HPDE6-E6E7 (cell line): Measurements from ENCODE around the gene TMEM125.
A peak's percentile ranks its signal among the peaks of the same experiment; 100 is the strongest.

Experiments
- DNase-seq: peaks from one replicate; pipeline ENCODE4 v3.0.0; 2011; ENCODE audit warnings: missing footprints; ENCODE audit errors: extremely low spot score

The TMEM125 gene

DNA sequence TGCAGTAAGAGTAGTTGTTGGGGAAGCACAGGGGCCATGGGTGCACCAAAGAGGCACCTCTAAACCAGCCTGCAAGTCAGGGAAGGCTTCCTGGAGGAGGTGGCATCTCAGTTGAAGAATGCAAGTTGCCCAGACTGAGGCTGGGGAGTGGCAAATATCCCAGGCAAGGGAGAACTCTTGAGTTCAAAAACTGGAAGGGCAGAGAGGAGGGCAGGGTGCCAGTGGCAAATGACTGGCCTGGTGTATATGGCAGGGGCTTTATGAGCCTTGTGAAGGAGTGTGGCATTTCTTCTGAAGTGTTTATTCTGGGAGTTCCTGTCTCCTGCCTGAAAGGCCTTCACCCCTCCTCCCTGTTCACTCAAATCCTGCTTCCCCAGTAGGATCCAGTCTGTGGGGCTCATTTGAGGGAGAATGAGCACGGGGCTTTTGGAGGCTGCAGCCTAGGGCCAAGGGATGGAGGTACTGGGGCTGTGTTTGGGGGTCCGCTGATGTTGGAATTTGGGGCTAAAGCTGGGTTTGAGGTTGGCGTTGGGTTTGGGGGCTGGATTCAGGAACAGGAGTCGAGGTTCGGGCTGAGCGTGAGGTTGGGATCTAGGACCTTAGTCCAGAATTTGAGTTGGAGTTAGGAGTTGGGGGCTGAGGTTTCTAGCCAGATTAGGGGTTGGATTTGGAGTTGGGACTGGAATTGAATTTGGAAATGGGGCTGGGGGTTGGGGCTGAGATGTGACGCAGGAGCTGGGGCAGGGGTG lies at the start of gene TMEM125:
TSS of gene TMEM125 (plus strand) at position 357 of the 749 bp plus-strand sequence. CDS start 2,740 bp downstream, outside the sequence.
- no peak for DNase-seq

DNA sequence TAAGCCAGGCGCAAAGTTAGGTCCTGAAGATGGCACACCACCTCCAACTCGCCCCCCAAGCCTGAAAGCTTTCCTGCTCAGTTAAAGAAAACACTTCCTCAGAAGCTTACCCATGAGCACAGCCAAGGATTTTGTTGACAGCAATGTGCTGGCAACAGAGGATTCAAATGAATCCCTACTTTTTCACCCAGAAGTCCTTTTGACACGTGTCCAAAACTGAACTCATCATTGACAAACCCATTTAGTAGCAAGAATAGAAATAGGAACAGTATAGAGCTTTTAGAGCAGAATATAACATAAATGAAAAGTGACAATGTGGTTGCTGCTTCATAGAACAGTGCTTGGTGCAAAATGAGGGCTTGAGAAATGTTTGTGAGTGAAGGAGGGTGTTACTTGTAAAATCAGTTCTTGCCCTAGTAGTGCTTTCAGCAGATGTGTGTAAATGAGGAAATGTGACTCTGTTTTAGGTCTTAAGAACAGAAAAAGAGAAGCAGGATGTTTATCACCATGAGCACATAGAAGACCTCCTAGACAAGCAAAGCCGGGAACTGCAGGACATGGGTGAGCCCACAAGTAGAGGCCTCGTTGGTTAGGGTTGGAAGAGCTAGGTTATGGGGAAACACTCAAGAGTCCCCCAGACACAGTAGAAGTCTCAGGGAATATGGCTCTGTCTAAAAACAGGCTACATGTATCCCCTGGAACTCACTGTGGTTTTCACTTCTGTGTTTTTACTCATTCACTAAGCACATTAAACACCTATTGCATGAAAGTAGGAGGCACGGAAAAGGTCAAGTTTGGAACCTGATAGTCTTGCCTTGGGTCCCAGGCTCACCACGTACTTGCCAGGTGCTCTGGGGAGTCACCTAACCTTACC lies 48.6 kb upstream of the TMEM125 start:
- DNase-seq = no peak

DNA sequence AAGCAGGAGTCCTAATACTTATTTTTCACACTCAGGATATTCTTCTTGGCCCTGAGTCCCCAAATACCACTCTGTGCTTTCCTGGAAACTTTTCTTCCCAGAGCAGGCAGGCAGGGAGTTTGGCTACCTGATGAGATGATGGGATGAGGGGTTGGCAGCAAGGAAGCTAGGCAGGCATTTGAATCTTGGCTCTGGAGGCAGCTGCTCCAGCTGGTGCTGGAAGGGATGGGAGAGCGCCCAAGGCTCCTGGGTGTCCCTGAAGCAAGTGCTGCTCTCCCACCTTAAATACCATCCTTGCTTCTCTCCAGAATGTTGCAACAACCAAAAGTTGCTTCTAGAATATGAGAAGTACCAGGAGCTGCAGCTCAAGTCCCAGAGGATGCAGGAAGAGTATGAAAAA lies 48.0 kb upstream of the TMEM125 start:
- no peak for DNase-seq

DNA sequence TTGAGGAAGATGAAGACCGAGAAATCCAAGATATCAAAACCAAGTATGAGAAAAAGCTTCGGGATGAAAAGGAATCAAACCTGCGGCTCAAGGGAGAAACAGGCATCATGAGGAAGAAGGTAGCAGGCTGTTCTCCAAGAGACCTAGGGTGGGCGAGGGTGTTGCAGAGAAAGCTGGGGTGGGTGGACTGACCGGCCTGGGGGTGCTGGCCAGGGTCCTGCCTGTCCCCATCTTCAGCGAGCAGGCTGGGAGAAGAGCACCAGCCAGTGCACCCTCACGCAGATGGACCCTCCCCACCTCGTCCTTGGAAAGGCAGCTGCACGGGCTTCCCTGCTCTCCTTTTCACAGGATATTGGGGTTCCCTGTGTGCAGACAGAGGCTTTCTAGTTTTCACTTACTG lies 46.9 kb upstream of the TMEM125 start:
- no peak for DNase-seq

DNA sequence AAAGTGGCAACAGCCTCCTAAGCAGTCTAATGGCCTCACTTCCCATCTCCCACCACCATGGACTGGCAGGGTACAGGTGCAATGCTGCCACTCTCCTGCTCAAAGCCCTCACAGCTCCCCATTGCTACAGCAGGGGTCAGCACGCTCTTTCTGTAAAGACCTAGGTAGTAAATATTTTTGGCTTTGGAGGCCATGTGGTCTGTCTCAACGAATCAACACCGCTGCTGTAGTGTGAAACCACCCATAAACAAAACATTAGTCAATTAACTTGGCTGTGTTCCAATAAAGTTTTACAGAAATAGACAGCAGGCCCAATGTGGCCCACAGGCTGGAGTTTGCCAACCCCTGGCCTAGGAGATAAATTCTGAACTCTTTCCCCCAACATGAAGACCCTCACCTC lies 44.6 kb upstream of the TMEM125 start:
- no peak for DNase-seq

DNA sequence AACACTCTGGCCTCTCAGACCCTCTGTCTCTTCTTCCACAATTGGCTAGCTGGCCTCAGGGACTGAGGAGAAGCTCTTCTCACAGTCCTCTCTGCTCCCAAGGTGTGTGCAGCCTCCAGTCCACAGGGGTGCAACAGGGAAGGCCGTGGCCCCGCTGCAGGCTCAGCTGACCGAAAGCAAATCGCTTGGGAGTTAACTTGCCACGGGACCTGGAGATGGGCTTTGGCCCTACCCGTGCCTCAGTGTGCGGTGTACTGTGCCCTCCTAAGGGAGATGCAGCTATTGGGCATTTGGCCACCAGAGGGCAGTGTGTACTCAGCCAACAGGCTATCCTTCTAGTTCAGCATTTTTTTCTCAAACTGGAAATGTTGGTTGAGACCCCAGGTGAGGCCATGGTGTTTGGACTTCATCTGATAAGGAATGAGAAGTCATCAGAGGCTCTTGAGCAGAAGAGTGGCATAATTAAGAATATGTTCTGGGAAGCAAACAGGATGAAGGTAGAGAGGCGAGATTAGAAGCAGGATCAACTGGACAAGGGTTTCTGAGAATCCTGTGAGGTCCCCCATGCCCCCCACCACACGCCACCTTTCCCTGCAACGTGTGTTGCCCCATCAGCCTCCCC lies 42.5 kb upstream of the TMEM125 start:
- peak; percentile 63 for DNase-seq

DNA sequence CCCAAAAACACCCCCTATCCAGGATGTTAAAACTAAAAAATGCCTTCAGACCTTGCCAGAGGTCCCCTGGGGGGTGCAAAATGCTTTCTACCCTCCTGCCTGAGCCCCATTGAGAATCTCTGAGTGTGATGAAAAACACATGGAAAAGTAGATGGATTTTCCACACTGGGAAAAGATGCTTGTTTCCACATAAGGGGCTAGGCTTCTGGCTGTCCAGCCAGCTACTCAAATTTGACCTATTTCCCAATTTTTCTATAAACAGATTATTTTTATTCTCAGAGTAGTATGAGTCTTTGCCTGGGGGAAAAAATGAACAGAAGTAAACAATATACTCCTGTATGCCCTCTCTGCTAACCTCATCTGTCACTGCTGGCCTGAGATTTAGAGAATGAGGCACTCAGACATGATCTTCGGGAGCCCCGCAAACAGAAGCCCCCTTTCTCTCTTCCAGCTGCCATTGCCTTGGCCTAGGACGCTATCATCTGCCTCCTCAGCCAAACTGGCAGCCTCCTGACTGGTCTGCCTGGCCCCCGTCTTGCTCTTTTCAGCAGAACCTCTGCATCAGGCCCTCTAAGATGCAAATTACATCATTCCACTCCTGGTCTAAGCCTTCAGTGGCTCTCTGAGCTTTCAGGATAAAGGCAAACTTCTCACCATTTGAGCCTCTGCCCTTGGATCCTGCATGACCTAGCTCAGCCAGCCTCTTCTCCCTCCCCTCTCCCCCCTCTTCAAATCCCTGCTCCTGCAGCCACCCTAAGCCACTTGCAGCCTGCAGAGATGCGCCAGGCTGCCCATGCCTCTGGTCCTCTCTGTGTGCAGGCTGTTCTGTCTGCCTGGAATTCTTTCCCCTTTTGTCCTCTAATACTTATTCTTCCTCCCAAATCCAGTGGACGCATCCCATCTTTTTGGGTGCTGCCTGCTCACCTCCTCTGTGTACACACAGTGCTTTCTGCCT lies 39.7 kb upstream of the TMEM125 start:
- no peak for DNase-seq

DNA sequence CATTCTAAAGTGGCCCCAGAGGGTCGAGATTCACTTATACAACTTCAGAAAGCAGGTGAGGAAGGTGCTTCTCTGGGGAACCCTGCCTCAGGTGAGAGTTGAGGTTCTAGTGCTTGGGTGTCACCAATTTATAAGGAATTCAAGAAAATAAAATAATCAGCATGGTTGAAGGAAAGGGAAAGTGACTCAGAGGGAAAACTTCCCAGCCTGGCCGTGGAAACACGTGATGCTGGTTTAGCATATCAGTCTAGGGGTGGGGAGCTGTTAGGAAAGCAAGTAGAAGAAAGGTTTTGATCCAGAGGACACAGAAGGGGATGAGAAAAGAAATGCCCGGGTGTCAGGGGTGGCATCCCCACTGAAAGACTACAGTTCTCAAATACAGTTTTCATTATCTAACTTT lies 37.7 kb upstream of the TMEM125 start:
- peak; percentile 37 for DNase-seq

DNA sequence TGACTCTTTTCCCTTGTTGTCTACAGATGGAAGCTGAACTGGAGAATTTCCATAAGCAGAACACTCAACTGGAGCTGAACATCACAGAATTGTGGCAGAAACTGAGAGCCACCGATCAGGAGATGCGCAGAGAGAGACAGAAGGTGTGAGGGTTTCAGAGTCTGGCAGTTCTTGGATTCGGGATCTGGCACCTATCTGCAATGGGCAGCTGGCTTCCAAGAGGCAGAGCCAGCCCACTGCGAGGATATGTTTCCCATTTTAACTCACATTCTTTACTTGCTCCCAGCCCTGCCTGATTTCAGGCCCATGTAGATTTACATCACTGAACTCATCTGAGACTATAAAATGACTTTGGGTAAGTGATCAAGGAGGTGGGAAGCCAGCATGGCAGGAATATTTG lies 37.3 kb upstream of the TMEM125 start:
- no peak for DNase-seq

DNA sequence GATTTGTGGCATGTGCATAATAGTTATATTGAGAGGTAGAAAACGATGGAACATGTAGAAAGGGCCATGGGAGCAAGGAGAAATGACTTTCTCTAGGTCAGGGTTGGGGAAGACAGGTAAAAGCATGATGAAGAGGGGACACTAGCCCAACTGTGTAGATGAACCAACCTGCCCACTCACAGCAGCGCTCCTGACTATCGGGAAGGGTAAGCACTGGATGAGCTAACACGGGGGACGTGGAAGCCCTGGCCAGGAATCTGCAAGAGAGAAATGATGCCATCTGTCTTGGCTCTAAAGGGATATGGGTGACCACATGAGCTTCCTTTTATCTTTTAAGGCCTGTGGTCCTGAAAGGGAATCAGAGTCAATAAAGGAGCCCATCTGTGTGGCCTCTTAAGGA lies 36.2 kb upstream of the TMEM125 start:
- DNase-seq = no peak

DNA sequence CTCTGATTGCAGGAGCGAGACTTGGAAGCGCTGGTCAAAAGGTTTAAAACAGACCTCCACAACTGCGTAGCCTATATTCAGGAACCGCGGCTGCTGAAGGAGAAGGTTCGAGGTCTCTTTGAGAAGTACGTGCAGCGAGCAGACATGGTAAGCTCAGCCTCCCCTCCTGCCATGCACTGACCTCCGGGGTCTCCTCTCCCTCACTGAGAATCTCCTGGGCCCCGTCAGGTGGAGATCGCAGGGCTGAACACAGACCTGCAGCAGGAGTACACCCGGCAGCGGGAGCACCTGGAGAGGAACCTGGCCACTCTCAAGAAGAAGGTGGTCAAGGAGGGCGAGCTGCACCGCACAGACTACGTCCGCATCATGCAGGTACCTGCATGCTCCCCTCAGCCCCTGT lies 35.5 kb upstream of the TMEM125 start:
- DNase-seq = no peak

DNA sequence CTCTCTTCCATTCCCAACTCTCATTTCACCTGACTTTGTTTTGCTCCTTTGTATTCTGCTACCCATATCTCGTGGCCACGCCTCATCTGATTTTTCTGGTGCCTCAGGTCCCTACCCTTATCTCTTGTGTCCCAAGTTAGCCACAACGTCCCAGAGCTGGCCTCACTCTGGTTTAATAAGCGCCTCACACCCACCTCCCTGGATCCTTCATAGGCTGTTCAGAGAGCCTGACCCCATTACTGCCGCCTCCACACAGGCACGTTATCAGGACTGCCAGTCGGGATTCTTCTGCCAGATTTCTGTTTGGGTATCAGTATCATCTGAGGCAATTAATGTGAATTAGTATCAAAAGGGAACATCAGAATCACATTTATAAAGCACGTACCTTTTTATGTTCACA lies 34.7 kb upstream of the TMEM125 start:
- no peak for DNase-seq

DNA sequence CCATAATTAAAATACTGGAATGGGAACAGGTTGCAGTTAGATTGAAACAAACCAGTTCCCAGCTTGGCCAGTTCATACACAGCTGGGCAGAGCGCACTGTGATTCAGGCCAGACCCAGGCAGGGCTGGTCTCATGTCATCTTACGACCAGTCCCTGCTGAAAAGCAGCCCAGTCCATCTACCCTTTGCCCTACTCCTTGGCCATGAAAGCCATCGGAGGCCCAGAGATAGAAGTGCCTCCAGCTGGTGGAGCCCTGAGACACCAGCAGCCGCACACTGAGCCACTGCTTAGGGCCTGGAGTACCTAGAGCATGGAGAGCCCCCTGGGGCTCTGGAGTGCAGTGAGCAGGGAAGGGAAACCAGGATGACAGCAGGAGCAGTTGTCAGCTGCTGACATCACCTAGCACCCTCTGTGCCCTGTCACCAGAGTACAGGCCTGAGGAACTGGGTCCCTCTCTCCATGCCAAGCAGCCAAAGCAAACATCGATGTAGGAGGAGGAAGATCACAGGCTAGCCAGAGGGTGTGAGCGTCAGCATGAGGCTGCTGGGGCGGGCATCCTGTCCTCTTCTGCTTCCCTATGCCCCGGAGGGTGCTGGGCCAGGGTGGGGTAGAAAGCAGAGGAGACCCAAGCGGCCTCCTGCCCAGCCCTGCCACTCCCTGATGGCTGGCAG lies 34.2 kb upstream of the TMEM125 start:
- DNase-seq = no peak

DNA sequence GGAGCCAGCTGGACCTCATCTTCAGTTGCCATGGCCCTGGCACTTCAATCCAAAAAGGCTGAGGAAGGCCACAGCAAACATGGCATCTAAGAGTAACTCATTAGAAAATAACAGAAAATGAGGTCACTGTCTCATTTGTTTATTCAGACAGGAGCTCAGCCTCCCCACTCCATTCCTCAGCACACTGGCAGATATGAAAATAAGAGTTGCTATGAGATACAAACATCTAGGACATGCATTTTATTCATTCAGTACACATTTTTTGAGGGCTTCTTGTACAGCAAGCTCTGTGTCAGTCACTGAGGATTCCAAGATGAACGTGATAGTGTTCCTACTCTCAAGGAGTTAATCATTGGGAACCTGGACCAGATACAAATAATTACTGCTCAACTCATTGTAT lies 32.7 kb upstream of the TMEM125 start:
- no peak for DNase-seq

DNA sequence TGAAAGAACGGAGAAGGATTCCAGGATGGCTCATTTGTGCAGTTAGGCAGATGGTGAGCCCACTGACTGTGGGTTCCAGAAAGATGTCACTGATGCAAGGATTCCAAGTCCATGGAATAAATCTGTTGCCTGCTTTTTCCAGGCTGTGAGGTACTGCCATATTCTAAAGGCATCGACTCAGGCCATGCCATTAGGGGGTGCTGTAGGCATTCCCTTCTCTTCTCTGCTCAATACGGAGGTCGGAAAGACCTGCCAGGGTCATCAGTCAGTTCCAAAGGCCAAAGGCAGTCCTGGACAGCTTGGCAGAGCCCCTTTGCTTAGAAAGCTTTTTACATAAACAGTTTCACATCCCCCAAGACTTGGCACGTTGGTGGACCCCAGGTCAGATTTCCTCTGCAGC lies 31.7 kb upstream of the TMEM125 start:
- DNase-seq = peak; percentile 63

DNA sequence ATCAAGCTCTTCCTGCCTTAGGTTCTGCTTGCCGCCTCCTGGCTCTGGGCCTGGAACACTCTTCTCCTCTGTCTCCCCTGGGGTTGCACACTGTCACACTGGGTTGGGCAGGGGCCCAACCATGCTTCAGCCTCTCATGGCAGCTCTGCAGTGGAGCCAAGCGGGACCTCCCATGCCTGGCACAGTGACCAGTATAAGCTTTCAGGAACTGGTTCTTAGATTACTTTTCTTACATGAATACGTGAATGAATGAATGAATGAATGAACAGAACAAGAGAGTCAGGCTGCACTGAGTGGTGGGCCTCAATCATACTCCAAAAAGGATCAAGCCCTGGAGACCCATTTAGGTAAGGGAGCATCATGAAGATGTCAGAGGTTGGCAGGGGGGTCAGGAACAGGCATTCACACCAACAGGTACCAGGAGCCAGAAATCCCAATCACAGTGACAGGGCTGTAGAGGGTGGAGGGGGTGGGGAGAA lies 30.8 kb upstream of the TMEM125 start:
- no peak for DNase-seq

DNA sequence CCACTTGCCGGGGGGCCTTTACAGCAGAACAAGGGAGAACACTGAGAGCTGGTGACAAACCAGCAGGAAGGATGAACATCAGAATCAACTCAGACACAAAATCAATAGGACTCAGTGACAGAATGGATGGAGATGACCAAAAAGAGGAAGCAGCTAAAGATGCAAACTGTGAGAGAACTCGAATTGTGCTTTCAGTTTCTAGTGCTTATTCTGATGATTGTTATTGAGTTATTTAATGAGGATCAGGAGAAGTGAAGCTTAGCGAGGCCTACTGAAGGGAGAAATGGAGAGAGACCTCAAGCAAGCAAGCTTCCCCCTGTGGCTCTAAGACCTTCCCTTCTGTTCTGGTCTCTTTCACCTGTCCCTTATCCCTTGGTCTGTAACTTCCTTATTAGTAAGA lies 30.3 kb upstream of the TMEM125 start:
- DNase-seq = no peak

DNA sequence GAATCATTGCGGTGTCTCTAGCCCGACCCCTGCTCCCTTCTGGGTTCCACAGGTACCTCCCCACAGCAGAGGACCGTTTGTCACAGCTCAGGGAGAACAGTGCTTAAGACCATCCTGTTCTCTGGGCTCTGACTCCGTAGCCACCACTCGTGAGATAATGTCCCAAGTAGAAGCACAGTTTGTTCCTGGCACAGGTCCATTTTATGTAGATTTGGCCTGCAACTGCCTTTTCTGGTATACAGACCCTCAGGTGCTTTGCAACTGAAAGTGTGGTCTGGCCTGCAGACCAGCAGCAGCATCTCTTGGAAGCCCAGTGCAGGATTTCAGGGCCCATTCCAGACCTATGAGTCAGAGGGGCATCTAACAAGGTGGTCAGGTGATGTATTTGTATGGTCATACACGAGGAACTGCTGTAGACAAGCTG lies 28.4 kb upstream of the TMEM125 start:
- peak; percentile 26 for DNase-seq

DNA sequence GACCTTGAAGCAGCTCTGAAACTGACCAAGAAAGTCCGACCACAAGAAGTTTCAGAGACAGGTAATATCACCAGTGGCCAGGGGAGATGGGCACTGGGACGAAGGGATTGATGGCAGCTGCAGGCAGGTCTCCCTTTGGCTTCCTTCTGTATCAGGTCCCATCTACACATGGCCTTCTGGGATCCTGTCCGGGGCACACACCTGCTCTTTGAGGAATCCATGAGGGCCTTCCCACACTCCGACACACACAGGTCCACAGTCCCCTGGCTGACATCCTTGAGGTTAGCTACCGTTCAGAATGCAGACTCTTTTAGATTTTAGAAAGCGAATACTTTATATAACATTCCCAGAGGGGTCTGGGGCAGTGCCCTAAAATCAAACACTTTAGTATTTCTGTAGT lies 26.5 kb upstream of the TMEM125 start:
- no peak for DNase-seq

DNA sequence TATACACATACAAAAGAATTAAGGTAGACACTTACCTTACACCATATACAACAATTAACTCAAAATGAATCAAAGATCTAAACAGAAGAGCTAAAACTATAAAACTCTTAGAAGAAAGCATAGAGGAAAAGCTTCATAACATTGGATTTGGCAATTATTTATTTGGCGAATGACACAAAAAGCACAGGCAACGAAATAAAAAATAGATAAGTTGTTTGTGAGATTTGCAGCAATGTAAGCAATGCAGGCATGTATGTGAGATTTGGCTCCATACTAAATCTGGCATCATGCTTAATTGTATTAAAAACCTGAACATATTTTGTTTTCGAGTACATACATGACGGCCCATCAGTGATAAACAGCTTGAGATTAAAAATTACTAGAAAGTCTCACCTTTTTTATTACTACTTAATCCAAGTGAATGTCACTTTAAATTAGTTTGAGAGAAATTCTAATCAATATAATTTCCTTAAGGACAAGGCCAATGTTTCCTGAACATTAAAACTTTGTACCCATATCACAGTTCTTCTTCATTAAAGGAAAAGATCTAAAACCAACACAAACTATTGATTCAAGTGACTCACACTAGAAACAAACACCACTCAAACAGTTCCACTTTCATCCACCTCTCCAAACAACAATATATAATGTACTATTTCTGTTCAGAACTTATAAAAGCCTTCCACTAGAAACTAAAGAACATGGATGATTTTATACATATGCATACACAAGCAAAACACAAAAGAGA lies 23.1 kb upstream of the TMEM125 start:
- DNase-seq = no peak
